Right cardiac atrium (tissue), 5 donors: ENCODE measurements around the gene FAM107B. TPM values are rescaled to one million over a fixed set of nuclear protein-coding genes. Genes with fewer than 3 reads are reported as not detected.

ENCODE experiments used
- ATAC-seq, 2 donors: fragments of 200-7000 bp; cut with Tn5 transposase; one replicate each; pipeline versions ENCODE4 v1.8.0 to v1.9.1; 2020; ENCODE audit warnings: moderate library complexity in 2 of 2, mild to moderate bottlenecking in 1 of 2
- DNase-seq, 3 donors: peaks; one replicate each; pipeline ENCODE4 v3.0.0-alpha.2; 2020
- H3K27ac ChIP-seq: one replicate; pipeline ENCODE4 v1.5.1; 2013; ENCODE audit warnings: mild to moderate bottlenecking, low read length, control low read depth, moderate library complexity
- H3K27me3 ChIP-seq: one replicate; pipeline ENCODE4 v1.6.1; 2013; ENCODE audit not compliant: control insufficient read depth, insufficient read depth
- H3K4me1 ChIP-seq: one replicate; pipeline ENCODE4 v1.6.1; 2013; ENCODE audit warnings: low read length; ENCODE audit not compliant: control insufficient read depth, insufficient read depth
- H3K4me3 ChIP-seq: one replicate; pipeline ENCODE4 v1.5.1; 2013; ENCODE audit warnings: low read length, control low read depth
- H3K9me3 ChIP-seq: one replicate; pipeline ENCODE4 v1.6.1; 2013; ENCODE audit warnings: low read length; ENCODE audit not compliant: control insufficient read depth
- WGBS: extraction: QIAGEN DNeasy Blood & Tissue Kit; methylation state at CpG from one replicate; pipeline ENCODE4 v1.1.7; 2013; 5-methylcytosine and 5-hydroxymethylcytosine counted together
- intact Hi-C, 4 donors: fragments of 100-400 bp; cut with DNase I; formaldehyde crosslinking; loops; one replicate each; pipeline versions ENCODE4 v1.11.0 to v1.14.0; 2022 to 2023
- polyA plus RNA-seq: library from polyadenylated mRNA; stranded (reverse); fragments of 200-250 nt; gene quantifications from one replicate; pipeline ENCODE4 v1.2.3, GENCODE V29; 2013
- total RNA-seq, 4 donors: library from RNA; stranded (reverse); fragmentation: NEBNext Ultra II Directional; extraction: Animal tissue kit (Norgen Biotek cat#: 25700); gene quantifications; one replicate each; pipeline ENCODE4 v1.2.1, GENCODE V29; 2021
- donor health status: healthy with polysubstance abuse.
- donor health status: DM: no; HTN: yes; CAD: no.
- donor health status: DM: no; HTN: no; CAD: no.
- donor health status: DM: no; HTN: yes; CAD: no; lungs with severe emphysema.
- donor health status: DM: yes; HTN: yes; CAD: no.

Gene FAM107B
- total and polyA plus RNA-seq, 5 donors, result 4.3 to 18.7 (median 8.0) TPM

- intact Hi-C loops, result no loop called here
- peaks cover 3% of the 10 kb centered on the region for H3K4me1 ChIP-seq
- H3K27me3 ChIP-seq, result no peaks in the 10 kb centered on the region
- H3K27ac ChIP-seq, result no peak overlapping the region
- H3K9me3 ChIP-seq, result no peaks in the 10 kb centered on the region
- H3K4me3 ChIP-seq, result no peak overlapping the region
- ATAC-seq (no peak), DNase-seq (no peak)
- 65% methylated on average over 1 of the region's 1 CpG for WGBS
Observed at GRCh38 chr10:14573666-14574261, 200.9 kb downstream of the FAM107B start.

DNA sequence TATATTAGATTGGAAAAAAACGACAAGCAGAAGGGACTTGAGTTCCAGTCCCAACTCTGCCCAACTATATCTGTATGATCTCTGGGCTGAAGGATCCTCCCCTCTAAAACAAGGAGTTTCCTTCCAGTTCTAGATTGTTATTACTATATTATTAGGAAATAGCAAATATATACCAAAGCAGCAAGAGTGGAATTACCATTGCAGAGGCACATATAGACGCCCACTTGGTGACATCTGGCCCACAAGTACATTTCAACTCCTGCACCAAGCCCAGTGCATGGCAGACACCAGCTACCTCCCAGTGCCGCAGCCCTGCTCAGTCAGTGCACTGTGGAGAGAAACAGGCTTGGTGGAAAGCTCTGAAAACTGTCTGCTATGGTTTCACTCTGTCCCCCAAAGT, 201.9 kb downstream of the FAM107B start:
- no peaks in the 10 kb centered on the region for H3K9me3 ChIP-seq
- H3K4me3 ChIP-seq, result no peak overlapping the region
- no peak for ATAC-seq
- no peak overlapping the region for H3K27ac ChIP-seq
- WGBS, result 90% methylated on average over 3 of the region's 3 CpGs
- H3K27me3 ChIP-seq, result no peaks in the 10 kb centered on the region
- intact Hi-C loops, result no loop called here
- DNase-seq, result no peak
- H3K4me1 ChIP-seq, result peaks cover under 1% of the 10 kb centered on the region

GRCh38 chr10:14571866-14572507, 202.7 kb downstream of the FAM107B start:
- WGBS, result 72% methylated on average over 10 of the region's 10 CpGs
- intact Hi-C loops, result no loop called here
- Histone ChIP-seq H3K27ac (no peak overlapping the region), H3K4me1 (no peaks in the 10 kb centered on the region), H3K4me3 (no peak overlapping the region), H3K27me3 (no peaks in the 10 kb centered on the region), H3K9me3 (no peaks in the 10 kb centered on the region)
- peak; percentile 71 to 83 for ATAC-seq
- no peak for DNase-seq

GRCh38 chr10:14570800-14571199, 203.9 kb downstream of the FAM107B start:
- DNase-seq, result no peak
- Histone ChIP-seq H3K27me3 (no peaks in the 10 kb centered on the region), H3K27ac (no peak overlapping the region), H3K4me1 (no peaks in the 10 kb centered on the region), H3K4me3 (no peak overlapping the region), H3K9me3 (no peaks in the 10 kb centered on the region)
- no peak for ATAC-seq
- WGBS, result 70% methylated on average over 1 of the region's 1 CpG
- intact Hi-C loops, result no loop called here

GRCh38 chr10:14569274-14570060, 205.2 kb downstream of the FAM107B start:
- no peak for DNase-seq
- 80% methylated on average over 9 of the region's 9 CpGs for WGBS
- H3K9me3 ChIP-seq, result no peaks in the 10 kb centered on the region
- intact Hi-C loops, result no loop called here
- H3K27ac ChIP-seq, result no peak overlapping the region
- H3K4me1 ChIP-seq, result no peaks in the 10 kb centered on the region
- H3K4me3 ChIP-seq, result no peak overlapping the region
- no peak for ATAC-seq
- no peaks in the 10 kb centered on the region for H3K27me3 ChIP-seq

DNA sequence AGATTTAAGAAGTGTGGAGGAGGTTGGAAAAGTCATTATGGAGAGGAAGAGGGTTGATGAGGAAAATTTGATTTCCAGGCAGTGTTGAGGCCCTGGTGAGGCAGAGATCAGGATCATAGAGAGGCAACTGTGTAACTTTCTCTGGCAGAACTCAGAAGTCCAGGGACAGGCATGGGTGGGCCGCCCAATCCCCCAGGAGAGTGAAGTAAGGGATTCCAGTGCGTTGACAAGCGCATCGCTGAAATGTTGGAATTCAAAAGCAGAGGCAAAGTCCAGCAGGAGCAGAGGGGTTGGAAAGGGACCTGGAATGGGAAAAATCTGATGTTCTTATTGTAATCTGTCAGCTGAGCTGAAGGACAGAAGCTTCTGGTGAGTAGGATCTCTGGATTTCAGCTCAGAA, 207.3 kb downstream of the FAM107B start:
- H3K27ac ChIP-seq, result no peak overlapping the region
- H3K9me3 ChIP-seq, result no peaks in the 10 kb centered on the region
- no peaks in the 10 kb centered on the region for H3K27me3 ChIP-seq
- DNase-seq (no peak), ATAC-seq (no peak)
- WGBS, result 88% methylated on average over 4 of the region's 4 CpGs
- H3K4me1 ChIP-seq, result peaks cover 2% of the 10 kb centered on the region
- no peak overlapping the region for H3K4me3 ChIP-seq
- intact Hi-C loops, result no loop called here

- no peak overlapping the region for H3K4me3 ChIP-seq
- DNase-seq (no peak), ATAC-seq (no peak)
- no peaks in the 10 kb centered on the region for H3K9me3 ChIP-seq
- intact Hi-C loops, result no loop called here
- H3K27ac ChIP-seq, result no peak overlapping the region
- no peaks in the 10 kb centered on the region for H3K27me3 ChIP-seq
- WGBS, result 97% methylated on average over 10 of the region's 10 CpGs
- peaks cover 2% of the 10 kb centered on the region for H3K4me1 ChIP-seq
Observed at GRCh38 chr10:14566498-14566897, 208.2 kb downstream of the FAM107B start.

GRCh38 chr10:14565199-14565598, 209.5 kb downstream of the FAM107B start:
- intact Hi-C loops, result no loop called here
- no peaks in the 10 kb centered on the region for H3K27me3 ChIP-seq
- H3K27ac ChIP-seq, result no peak overlapping the region
- no peak overlapping the region for H3K4me3 ChIP-seq
- 49% methylated on average over 5 of the region's 5 CpGs for WGBS
- H3K4me1 ChIP-seq, result peaks cover 2% of the 10 kb centered on the region
- H3K9me3 ChIP-seq, result no peaks in the 10 kb centered on the region
- peak in 1 of 2 donors; percentile 38 for ATAC-seq
- DNase-seq, result no peak

DNA sequence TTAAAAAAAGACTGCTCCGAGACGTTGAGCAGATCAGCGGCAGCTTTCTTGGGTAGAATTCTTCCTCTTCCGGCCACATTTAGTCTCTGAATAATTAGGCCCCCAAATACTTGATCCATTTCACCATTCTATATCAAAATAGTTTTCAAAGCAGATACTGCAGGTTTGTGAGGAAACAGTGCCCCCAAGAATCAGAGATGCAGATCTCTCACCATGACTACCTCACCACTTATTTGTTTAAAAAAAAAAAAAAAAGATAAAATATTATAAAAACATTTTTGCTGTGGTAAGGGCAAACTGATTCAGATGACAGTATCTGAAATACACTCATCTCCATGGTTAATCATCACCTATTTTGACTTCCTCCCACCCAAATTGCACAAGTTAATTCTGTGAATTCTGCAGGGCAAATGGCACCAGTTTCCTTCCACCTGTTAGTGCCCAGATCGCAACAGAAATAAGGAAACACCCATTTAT, 210.4 kb downstream of the FAM107B start:
- no peaks in the 10 kb centered on the region for H3K9me3 ChIP-seq
- peaks cover 2% of the 10 kb centered on the region for H3K4me1 ChIP-seq
- no peak for DNase-seq
- no peaks in the 10 kb centered on the region for H3K27me3 ChIP-seq
- 68% methylated on average over 5 of the region's 5 CpGs for WGBS
- no peak for ATAC-seq
- H3K27ac ChIP-seq, result no peak overlapping the region
- no peak overlapping the region for H3K4me3 ChIP-seq
- intact Hi-C loops, result no loop called here

DNA sequence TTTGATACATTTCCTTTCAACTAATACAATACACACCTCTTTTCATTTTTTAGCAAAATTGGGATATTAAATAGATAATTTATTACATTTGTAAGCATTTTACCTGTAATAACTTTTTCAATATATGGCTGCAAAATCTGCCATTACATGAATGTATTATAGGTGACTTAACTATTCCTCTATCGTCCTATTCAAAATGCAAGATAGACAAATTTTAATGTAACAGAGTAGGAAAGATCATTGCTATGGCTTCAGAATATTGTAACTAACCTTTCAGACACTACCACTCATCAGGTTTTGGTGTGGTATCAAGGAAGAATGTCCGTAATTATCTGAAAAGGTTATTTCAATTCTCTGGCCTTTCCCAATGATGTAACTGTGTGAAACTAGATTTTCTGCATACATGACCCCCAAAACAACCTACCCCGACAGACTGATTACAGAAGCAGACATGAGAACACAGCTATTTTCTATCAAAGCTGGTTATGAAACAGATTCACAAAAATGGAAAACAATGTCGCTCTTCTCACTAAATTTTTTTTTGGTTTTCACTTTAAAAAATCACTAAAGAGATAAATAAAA, 211.2 kb downstream of the FAM107B start:
- no peak overlapping the region for H3K27ac ChIP-seq
- ATAC-seq (no peak), DNase-seq (no peak)
- 91% methylated on average over 4 of the region's 4 CpGs for WGBS
- H3K9me3 ChIP-seq, result no peaks in the 10 kb centered on the region
- no peaks in the 10 kb centered on the region for H3K27me3 ChIP-seq
- H3K4me1 ChIP-seq, result peaks cover 2% of the 10 kb centered on the region
- H3K4me3 ChIP-seq, result no peak overlapping the region
- intact Hi-C loops, result no loop called here

GRCh38 chr10:14563076-14563336, 211.7 kb downstream of the FAM107B start:
- no peak overlapping the region for H3K27ac ChIP-seq
- H3K9me3 ChIP-seq, result no peaks in the 10 kb centered on the region
- DNase-seq, result no peak
- H3K4me3 ChIP-seq, result no peak overlapping the region
- ATAC-seq, result no peak
- WGBS, result 96% methylated on average over 3 of the region's 3 CpGs
- peaks cover 2% of the 10 kb centered on the region for H3K4me1 ChIP-seq
- intact Hi-C loops, result no loop called here
- H3K27me3 ChIP-seq, result no peaks in the 10 kb centered on the region
